DMS153 treated with DMSO at 0.1 percent for 48 hours (cell line): ENCODE results near the gene CANT1.
A peak's percentile ranks its signal among the peaks of the same experiment; 100 is the strongest.

Experiments used
- DNase-seq: peaks from one replicate; lab custom pipeline; 2025; ENCODE audit not compliant: unreplicated experiment; lab: John Stamatoyannopoulos, UW

Gene CANT1

DNA sequence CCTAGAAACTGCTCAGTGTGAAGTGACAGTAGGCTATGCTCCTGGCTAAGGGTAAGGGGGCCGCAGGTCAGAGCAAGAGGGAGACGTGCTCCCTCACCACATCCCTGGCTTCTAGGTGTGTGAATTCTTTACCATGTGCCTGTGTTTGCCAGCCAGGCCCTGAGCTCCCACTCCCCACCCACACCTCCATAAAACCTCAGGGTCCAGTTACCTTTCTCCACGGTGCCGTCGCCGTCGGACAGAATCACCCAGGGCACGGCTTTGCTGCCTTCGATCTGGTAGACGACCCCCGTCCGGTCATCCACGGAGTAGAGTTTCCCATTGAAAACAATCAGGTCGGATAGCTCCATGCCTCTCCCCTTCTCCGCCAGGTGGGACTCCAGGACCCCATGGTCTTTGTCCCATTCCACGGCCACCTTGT, 12.8 kb downstream of the CANT1 start:
- no peak for DNase-seq

DNA sequence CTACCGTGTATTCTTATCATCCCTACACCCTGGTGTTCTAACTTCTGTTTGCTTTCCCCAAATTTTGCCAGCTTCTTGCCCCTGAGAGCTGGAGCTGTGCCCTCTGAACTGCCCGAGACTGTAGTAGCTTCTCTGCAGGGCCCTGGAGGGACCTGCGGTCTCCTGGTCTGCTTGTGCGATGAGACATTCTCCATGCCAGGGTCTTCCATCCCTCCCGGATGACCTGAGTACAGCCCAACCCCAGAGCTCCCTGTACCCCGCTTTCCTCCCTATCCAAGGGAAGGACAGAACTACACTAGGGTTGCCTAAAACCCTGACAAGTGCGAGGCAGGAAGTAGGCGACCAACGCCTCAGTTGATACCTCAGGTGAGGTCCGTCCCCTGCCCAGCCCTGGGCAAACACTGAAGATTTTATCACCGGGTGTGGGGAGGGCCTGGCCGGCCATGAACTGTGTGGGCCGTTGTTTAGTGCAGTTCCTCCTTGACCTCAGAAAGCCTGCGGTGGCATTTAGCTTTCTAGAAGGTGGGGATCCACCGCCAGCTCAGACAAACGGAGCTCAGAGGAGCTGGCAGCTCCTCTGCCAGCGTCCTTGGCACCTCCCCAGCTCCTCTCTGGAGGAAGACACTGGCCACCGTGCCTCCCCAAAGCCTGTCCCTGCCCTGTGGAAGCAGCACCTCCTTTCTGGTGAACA, 13.7 kb downstream of the CANT1 start:
- DNase-seq, result no peak

DNA sequence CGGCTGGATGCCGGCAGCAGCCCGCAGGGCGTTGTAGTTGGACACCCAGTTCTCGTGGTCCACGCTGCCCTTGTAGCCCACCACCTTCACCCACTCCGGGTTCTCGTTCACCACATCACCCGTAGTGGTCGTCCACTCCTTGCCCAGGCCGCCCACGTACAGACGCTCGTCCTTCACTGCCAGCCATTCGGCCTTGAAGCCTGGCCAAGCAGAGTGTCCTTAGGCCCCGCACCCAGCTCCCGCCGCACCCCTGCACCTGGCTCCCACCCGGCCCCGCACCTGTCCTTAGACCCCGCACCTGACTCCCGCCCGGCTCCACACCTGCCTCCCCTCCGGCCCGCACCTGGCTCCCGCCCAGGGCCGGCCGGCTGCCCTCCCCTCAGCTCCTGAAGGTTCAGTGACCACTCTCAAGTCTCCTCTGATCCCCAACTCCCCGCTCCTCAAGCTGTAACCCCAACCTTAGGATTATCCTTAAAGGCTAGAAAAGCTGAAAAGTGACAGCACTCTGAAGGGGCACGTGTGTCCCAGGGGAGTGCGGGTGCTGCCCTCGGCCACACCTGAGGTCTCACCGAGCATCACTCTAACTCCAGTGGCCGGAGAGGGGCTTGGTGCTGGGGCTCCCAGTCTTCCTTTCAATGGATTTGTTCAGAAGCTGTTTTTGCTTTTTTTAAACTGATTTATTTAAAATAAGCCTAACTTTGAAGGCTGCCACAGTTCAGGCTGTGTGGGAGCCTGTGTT, 14.4 kb downstream of the CANT1 start:
- DNase-seq, result no peak

DNA sequence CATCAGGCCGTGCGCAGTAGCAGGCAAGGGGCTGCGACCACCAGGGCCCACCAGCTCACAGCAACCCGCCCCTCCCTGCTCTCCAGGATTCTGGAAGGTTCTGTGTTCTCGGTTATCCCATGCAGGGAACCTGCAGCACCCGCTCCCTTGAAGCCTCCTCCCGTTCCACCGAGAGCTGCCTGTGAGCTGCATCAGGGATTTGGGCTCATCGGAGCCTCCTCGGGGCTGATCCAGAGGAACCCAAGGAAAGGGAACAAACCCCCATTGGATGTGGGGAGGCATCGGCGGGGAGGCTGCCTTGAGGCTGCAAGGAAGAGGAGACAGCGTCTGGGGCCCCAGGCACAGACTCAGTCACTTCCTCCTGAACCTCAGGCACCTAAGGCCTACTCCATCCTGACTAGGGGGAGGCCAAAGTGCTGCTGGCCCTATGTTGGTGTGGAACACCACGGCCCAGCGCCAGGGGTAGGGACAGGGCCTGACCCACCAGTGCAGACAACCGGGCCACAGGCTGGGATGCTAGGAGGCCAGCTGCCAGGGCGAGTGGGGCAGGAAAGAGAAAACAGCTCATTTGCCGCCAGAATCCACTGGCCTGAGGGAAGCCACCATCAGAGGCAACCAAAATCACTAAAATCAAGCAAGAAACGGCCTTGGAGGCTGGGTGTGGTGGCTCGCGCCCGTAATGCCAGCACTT, 15.4 kb downstream of the CANT1 start:
- DNase-seq, result no peak

DNA sequence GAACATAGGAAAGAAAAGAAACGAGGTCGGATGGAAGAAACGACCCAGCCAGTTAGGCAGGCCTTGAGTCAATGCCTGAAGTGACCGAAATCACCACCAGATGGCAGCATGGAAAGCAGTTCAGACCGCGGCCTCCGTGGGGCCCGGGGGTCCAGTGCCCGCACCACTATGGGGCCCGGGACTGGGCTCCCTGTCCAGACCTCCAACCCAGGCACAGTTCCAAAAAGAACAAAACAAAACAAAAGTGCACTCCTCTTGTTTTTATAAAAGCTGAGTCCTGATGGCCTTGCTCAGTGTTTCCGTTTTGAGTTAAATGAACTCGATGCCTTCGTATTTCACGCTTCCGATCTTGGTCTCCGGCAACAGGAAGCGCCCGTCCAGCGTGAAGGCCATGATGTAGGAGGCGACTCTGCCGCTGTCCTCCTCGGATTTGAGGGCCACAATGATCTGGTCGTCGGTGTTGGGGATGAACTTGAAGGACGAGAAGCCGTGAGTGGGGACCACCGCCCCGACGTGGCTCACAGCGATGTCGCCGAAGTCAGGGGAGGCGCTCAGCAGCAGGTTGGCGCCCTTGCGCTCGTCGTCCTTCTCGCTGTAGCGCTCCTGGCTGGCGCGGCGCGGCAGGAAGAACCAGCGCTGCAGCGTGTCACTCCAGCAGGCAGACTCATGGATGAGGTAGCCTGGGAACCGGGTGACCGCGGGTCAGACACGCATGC, 16.2 kb downstream of the CANT1 start:
- no peak for DNase-seq

DNA sequence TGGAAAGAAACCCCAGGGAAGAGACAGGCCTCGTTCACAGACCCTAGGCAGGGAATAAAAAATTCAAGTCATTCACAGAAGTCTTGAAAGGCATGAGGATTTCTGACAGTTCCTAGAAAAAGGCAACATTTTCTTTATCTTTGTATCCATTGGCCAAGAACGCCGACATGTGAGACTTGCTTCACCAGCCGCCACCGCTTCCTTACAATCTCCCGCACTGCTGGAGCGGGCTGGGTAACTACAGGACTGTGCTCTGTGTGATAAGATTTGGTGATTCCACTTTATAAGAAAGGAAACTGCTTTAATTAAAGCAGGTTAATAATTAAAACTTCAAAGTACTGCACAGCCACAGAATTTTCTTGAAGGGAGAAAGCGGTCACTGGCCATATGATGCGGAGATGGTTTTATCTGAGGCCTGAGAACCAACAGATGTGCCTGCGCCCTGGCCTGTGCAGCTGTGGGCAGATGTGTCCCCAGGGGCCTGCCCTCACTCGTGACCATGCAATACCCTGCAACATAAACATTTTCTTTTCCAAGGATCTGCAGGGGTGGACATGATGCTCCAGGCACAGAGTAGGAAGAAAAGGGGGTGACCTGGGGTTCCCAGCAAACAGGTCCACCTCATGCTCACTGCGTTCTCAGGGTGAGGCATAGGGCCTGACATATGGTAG, 16.9 kb downstream of the CANT1 start:
- no peak for DNase-seq

DNA sequence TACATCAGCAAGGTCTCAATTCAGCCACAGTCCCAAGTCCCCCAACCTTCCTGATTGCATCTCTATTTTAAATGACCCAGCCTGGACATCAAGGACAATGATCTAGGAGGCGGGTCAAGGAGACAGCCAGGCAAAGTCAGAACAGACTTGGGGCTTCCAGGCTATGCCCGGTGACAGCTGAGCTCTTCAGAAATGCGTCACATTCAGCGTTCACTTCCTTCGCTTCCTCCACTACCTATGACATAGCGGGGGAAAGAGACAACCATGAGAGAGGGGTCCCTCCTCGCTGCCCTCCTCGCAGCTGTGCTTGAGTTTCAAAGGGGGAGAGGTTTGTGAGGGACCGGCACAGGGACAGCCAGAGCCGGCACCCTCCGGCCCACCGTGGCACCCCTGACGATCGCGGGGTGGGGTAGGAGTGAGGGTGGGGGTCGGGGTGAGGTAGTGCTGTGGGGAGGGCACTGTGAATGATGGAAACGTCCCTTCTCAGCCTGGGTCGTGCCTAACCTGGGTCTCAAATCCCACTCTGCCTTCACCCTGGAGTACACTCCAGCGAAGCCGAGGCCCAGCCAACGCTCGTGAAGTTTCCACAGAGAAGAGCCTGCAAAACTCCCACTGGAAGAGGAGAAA, 17.5 kb downstream of the CANT1 start:
- no peak for DNase-seq

DNA sequence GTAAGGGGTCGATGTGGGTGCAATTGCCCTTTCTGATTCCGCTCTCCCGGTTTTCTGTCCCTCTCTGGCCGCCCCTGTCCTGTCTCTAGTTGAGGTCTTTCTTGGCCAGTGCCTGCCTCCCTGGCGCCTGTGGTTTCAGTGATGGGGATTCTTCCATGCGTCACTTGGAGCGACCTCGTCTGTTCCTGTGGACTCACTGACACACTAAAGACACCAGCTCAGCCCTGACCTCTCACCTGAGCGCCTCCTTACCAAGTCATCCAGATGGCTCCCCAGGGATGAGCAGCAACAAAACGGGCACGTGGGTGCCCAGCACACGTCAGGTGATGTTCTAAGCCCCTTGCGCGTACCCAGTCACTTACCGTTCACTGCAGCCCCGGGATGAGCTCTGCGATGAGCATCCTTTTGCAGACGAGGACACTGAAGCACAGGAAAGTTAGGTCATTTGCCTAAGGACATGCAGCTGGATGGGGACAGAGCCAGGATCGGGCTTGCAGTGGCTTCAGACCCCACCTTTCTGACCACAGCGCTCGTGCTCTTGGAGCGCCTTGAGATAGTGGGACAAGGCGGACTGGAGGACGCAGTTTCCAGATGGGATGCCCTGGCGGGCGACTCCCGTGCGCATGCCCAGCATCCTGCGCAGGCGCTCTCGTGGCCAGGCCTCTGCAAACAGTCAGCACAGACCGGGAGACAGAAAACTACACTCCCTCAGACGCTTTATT, 18.4 kb downstream of the CANT1 start:
- no peak for DNase-seq

DNA sequence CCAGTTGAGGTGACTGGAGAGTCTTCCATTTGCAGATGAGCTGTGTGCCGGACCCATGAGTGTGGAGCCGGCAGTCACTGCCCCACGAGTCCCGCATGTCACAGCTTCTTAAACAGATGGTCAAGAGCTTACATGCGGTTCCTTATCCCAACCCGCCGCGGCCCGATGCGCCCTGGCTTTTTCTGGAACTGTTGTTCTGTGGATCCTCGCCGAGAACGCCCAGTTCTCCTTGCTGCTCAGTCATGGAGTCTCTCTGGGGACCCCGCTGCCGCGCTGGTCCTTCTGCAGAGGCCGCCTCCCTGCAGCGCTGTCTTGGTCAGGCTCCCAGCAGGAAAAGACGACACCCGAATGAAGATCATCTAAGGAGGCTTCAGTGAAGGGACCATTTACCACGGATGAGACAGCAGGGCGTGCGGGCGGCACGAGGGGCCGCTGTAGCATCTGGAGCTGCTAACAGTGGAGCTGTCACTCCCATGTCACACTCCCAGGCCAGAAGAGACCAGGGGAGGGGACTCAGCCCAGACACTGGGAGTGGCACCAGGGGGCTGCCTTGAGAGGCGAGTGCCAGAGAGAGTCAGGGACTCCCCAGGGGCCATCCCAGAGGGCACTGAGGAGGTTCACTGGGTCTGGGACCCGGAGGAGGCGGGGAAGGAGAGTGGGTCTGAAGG, 19.1 kb downstream of the CANT1 start:
- DNase-seq, result no peak

DNA sequence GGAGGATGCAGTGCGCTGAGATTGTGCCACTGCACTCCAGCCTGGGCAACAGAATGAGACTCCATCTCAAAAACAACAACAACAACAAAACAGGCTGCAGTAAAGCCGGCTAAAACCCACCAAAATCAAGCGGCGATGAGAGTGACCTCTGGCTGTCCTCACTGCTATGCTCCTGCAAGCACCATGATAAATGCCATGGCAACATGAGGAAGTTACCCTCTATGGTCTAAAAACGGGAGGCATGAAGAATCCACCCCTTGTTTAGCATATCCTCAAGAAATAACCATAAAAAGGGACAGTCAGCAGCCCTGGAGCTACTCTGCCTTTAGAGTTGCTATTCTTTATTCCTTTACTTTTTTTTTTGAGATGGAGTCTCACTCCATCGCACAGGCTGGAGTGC, 21.4 kb downstream of the CANT1 start:
- no peak for DNase-seq

DNA sequence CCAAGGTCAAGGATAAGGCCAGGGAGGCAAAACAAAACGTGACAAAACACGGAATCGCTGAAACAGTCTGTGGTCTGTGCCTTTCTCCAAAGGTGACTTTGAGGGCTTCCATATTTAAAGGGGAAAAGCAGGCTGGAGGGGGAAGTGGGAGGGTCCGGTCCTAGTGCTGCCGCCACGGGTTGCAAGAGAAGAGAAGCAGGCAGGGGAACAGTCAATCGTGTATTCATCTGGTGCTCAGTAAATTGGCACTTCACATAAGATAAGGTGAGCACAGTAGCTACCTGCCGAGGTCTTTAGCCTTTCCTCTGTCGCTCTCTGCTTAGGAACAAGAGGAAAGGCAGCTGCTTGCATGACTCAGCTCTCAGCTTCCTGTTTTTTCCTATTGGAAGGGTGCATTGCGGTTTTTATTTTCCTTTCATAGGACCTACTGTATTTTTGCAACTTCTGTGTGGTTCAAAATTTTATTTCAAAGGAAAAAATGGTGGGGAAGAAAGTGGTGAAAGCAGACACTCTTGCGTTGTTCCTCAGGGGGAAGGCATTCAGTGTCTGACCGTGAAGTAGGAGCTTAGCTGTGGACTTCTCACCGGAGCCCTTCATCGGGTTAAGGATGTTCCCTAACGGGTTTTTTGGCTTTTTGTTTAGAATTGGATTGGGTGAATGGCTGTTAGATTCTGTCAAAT, 22.8 kb downstream of the CANT1 start:
- DNase-seq, result peak; percentile 59

DNA sequence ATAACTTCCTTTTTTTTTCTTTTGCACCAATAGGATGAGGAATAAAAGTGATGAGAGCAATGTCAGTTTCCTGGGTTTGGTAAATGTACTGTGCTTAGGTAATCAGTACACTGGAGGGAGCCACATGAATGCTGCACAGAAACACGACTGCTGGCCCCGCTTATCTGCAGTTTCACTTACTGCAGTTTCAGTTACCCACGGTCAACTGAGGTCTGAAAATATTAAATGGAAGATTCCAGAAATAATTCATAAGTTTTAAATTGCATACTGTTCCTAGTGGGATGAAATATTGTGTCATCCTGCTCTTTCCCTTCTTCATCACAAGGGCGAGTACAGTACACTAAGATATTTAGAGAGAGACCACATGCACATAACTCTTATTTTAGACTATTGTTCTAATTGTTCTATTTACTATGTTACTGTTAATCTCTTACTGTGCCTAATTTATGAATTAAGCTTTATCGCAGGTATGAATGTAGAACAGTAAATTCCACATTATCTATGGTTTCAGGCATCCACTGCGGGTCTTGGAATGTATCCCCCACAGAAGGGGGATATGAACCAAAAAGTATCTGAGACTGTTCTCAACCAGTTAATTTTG, 23.4 kb downstream of the CANT1 start:
- peak; percentile 72 for DNase-seq

DNA sequence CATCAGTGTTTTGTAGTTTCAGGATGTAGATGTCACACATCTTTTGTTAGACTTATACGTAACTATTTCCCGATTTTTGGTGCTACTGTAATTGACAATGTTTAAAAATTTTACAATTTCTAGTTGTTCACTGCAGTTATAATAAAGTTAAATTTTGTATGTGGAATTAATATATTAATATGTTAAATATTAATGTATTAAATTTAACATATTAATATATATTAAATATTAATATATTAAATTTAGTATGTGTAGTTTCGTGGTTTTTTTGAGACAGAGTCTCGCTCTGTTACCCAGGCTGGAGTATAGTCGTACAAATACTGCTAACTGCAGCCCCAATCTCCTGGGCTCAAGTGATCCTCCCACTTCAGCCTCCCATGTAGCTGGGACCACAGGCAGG, 24.2 kb downstream of the CANT1 start:
- DNase-seq, result no peak

DNA sequence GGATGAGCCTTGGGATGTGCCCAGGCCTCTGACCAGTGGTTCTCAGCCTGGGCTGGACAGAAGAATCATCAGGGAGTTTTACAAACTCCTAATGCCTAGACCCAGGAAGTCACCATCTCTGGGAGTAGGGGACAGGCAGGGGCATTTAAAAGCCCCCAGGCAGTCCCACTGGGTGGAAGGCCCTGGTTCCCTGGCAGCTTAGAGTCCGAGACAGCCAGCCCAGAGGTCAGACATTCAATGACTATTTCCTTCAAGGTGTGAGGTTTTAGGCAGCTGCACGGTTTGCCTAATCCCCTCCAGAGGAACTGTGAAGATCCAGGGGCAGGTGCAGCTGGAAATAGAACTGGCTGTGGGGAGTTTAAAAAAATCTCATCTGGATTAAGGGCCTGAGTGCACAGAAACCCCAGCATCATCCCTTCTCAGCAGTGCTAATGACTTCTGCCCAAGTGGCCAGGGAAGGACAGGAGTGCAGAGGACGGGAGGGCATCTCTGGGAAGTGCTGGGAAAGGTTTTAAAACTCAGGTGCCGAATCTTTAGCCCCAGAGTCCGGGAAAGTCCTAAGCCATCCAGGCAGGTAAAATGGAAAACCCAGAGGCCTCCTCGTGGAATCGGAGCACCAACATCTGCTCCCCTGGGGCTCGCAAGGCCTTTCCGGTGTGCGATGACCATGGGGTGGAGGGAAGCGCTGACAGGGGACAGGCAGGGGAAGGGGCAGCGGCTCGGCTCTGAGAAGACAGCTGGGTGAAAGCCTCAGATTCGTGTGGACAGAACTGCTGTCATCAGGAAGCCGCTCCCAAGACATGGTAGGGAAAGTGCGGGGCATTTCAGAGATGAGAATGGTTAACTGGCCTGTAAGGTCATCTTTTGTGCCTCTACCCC, 28.3 kb downstream of the CANT1 start:
- no peak for DNase-seq

DNA sequence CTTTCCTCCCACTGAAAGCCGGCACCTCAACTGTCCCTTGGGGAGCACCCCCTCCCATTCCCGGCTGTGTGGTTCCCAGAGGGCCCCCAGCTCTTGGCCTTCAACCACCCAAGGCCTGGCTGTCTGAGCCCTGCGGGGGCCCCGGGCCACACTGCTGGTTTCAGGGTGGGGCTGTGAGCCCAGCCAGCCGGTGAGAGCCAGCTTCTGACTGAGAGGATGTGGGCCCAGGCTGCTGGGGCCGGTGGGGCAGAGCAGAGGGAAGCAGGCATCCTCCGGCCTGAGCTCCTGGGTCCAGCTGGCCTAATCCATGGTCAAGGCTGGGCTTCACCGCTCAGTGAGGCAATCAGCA, 29.0 kb downstream of the CANT1 start:
- DNase-seq, result no peak

DNA sequence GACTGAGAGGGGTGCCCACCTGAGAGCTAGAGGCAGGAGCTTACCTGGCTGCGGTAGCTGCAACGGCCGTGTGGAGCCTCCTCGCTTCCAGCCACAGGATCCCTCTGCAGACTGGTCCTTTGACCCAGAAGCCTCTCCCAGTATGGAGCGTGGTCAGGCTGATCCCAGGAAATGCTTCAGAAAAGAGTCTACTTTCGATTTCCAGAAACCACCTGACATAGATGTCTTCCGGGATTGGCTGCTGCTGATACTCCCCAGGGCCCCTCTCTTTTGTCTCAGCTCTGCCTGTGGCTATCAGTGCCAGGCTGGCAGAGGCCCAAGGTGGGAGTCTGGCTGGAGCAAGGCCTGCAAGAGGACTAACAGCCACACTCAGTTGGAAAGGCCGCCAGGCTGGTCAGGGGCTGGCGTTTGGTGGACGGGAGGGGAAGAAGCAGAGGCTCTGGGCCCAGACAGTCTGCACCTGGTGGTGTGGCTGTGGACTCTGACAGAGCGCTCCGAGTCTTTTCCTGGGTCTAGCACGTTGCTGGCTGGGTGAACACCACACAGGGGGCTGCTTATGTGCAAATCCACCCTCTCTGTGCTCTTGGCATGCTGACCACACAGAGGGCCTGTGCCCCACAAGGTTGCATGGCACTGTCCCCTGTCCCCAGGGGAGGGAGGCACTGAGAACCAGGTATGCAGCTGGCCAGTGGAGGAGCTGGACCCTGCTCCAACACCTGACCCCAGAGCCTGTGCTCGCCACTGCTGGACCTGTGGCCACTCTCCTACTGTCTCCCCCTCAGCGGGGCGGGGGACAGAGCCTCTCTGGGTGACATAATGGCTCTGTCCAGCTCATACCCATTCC, 29.6 kb downstream of the CANT1 start, which contains the start of gene LGALS3BP:
LGALS3BP (minus strand) TSS at position 144 of the 844 bp plus-strand sequence. CDS start 2,732 bp downstream, outside the sequence.
- peak; percentile 93 for DNase-seq
